A549 (cell line): ENCODE data around the gene YPEL4. TPM values are rescaled to one million over a fixed set of nuclear protein-coding genes. Genes with fewer than 3 reads are reported as not detected.
A peak's percentile ranks its signal among the peaks of the same experiment; 100 is the strongest.

Experiments used
- ATAC-seq, 2 experiments: fragments of 200-7000 bp in 1 of 2; fragments of >200 bp in 1 of 2; cut with Nextera tagmentation in 1 of 2; cut with Tn5 transposase in 1 of 2; 3 replicates each; pipeline versions ENCODE4 v1.8.0 to v1.9.1; 2018 to 2020; ENCODE audit warnings: mild to moderate bottlenecking in 1 of 2, moderate library complexity in 1 of 2
- CTCF ChIA-PET: fragments of 300-600 bp; sonication (Branson Sonifier 250); formaldehyde crosslinking; extraction: SDS; loops from one replicate; lab custom pipeline; 2021; ENCODE audit warnings: antibody characterized with exemption, inconsistent platforms; lab: Yijun Ruan, JAX
- POLR2A ChIA-PET: fragments of 350-600 bp; formaldehyde crosslinking; extraction: SDS; loops from one replicate; lab custom pipeline; 2021; ENCODE audit warnings: antibody characterized with exemption, inconsistent platforms; lab: Yijun Ruan, JAX
- DNase-seq, 2 experiments: peaks; one replicate each; pipeline versions ENCODE4 v3.0.0 to v3.0.0-alpha.2; 2011 to 2016; ENCODE audit warnings: low read depth in 1 of 2, low spot score in 1 of 2
- FAIRE-seq: peaks from 2 replicates; lab custom pipeline; 2011; peaks lifted over from hg19 to GRCh38; lab: Jason Lieb, UNC
- H3K27ac ChIP-seq, 2 experiments: fragments of >200 bp; sonication (Bioruptor Twin); formaldehyde crosslinking; 3 replicates each; pipeline ENCODE4 v1.5.1; 2016 to 2017
- H3K4me1 ChIP-seq: fragments of >200 bp; sonication (Bioruptor Twin); formaldehyde crosslinking; 3 replicates; pipeline ENCODE4 v1.6.1; 2016
- H3K4me2 ChIP-seq: fragments of >200 bp; sonication (Bioruptor Twin); formaldehyde crosslinking; 3 replicates; pipeline ENCODE4 v1.6.1; 2016
- H3K4me3 ChIP-seq: fragments of >200 bp; sonication (Bioruptor Twin); formaldehyde crosslinking; 3 replicates; pipeline ENCODE4 v1.5.1; 2016
- H3K9me3 ChIP-seq: fragments of >200 bp; sonication (Bioruptor Twin); formaldehyde crosslinking; 3 replicates; pipeline ENCODE4 v1.6.1; 2016
- BHLHE40 ChIP-seq: IDR thresholded peaks from 2 replicates; pipeline ENCODE4 v1.6.1; 2012; ENCODE audit warnings: low read depth, low read length, inconsistent platforms
- CHD4 ChIP-seq: fragments of 200-600 bp; sonication (generic); IDR thresholded peaks from 2 replicates; pipeline ENCODE4 v1.6.1; 2016; ENCODE audit warnings: antibody characterized with exemption, mild to moderate bottlenecking, borderline replicate concordance
- CTCF ChIP-seq: fragments of >200 bp; sonication (Bioruptor Twin); formaldehyde crosslinking; IDR thresholded peaks from 3 replicates; pipeline ENCODE4 v1.5.1; 2016
- EHF ChIP-seq: fragments of 250-450 bp; sonication (Bioruptor Pico); IDR thresholded peaks from 2 replicates; pipeline ENCODE4 v1.5.0; 2020; ENCODE audit warnings: mild to moderate bottlenecking
- EHMT2 ChIP-seq: fragments of 200-600 bp; sonication (generic); IDR thresholded peaks from 2 replicates; pipeline ENCODE4 v1.6.1; 2016; ENCODE audit warnings: antibody characterized with exemption, low read depth, mild to moderate bottlenecking, moderate library complexity
- ELK1 ChIP-seq: fragments of 150-350 bp; IDR thresholded peaks from 2 replicates; pipeline ENCODE4 v1.6.1; 2014; ENCODE audit warnings: low read depth, mild to moderate bottlenecking, low read length
- EP300 ChIP-seq, 2 experiments: fragments of >200 bp; sonication (Bioruptor Twin); formaldehyde crosslinking; IDR thresholded peaks; 2 replicates in 1 of 2; 3 replicates in 1 of 2; pipeline ENCODE4 v1.6.1; 2016 to 2017
- ESRRA ChIP-seq: fragments of 150-350 bp; IDR thresholded peaks from 2 replicates; pipeline ENCODE4 v1.6.1; 2014; ENCODE audit warnings: mild to moderate bottlenecking, low read length, borderline replicate concordance
- GATA3 ChIP-seq: IDR thresholded peaks from 2 replicates; pipeline ENCODE4 v1.6.1; 2012; ENCODE audit warnings: borderline replicate concordance
- HES2 ChIP-seq: fragments of >200 bp; sonication (Bioruptor Twin); formaldehyde crosslinking; IDR thresholded peaks from 2 replicates; pipeline ENCODE4 v1.6.1; 2016
- JUN ChIP-seq, 2 experiments: fragments of >200 bp; sonication (Bioruptor Twin); formaldehyde crosslinking; IDR thresholded peaks; 2 replicates in 1 of 2; 3 replicates in 1 of 2; pipeline ENCODE4 v1.6.1; 2016 to 2017
- NPAS2 ChIP-seq: fragments of 250-450 bp; sonication (Bioruptor Pico); IDR thresholded peaks from 2 replicates; pipeline ENCODE4 v1.8.0; 2022; ENCODE audit warnings: mild to moderate bottlenecking, moderate library complexity, borderline replicate concordance
- PHF8 ChIP-seq: fragments of 200-600 bp; sonication (generic); IDR thresholded peaks from 2 replicates; pipeline ENCODE4 v1.6.1; 2016; ENCODE audit warnings: low read depth, mild to moderate bottlenecking, antibody characterized with exemption, moderate library complexity, borderline replicate concordance
- POLR2A ChIP-seq: IDR thresholded peaks from 2 replicates; pipeline ENCODE4 v1.6.1; 2012; ENCODE audit warnings: mild to moderate bottlenecking, low read length
- RAD21 ChIP-seq, 2 experiments: fragments of >200 bp in 1 of 2; sonication (Bioruptor Twin) in 1 of 2; formaldehyde crosslinking in 1 of 2; IDR thresholded peaks in 1 of 2; conservative IDR thresholded peaks in 1 of 2; 2 replicates in 1 of 2; 3 replicates in 1 of 2; pipeline ENCODE4 v1.6.1; 2012 to 2018; ENCODE audit warnings: inconsistent platforms in 1 of 2
- REST ChIP-seq: fragments of 200-600 bp; sonication (generic); IDR thresholded peaks from 2 replicates; pipeline ENCODE4 v1.6.1; 2016; ENCODE audit warnings: antibody characterized with exemption, mild to moderate bottlenecking, moderate library complexity
- RFX5 ChIP-seq: fragments of 450-650 bp; IDR thresholded peaks from 2 replicates; pipeline ENCODE4 v1.7.1; 2014; ENCODE audit warnings: antibody characterized with exemption, mild to moderate bottlenecking, moderate library complexity
- SMC3 ChIP-seq: fragments of >200 bp; sonication (Bioruptor Twin); formaldehyde crosslinking; IDR thresholded peaks from 3 replicates; pipeline ENCODE4 v1.6.1; 2018; ENCODE audit warnings: inconsistent platforms
- SREBF2 ChIP-seq: fragments of 450-650 bp; IDR thresholded peaks from 2 replicates; pipeline ENCODE4 v1.6.1; 2014; ENCODE audit warnings: mild to moderate bottlenecking, moderate library complexity
- TFCP2L1 ChIP-seq: fragments of 250-450 bp; sonication (Bioruptor Pico); IDR thresholded peaks from 2 replicates; pipeline ENCODE4 v1.5.0; 2021; ENCODE audit warnings: mild to moderate bottlenecking
- TP53 ChIP-seq: fragments of 250-450 bp; sonication (Bioruptor Pico); IDR thresholded peaks from 2 replicates; pipeline ENCODE4 v1.5.0; 2021; ENCODE audit warnings: mild to moderate bottlenecking, moderate library complexity
- ZFP36 ChIP-seq: fragments of 450-650 bp; IDR thresholded peaks from 2 replicates; pipeline ENCODE4 v1.6.1; 2014; ENCODE audit warnings: borderline replicate concordance; ENCODE audit not compliant: partially characterized antibody
- ZNF302 ChIP-seq: fragments of 250-450 bp; sonication (Bioruptor Pico); IDR thresholded peaks from 2 replicates; pipeline ENCODE4 v1.9.0; 2021; ENCODE audit warnings: inconsistent platforms, mild to moderate bottlenecking, moderate library complexity
- WGBS: methylation state at CpG from one replicate; pipeline ENCODE4 v1.1.6; 2017; ENCODE audit errors: missing lambda C conversion rate; 5-methylcytosine and 5-hydroxymethylcytosine counted together
- polyA plus RNA-seq, 4 experiments: library from polyadenylated mRNA; depleted of rRNA in 3 of 4; stranded (reverse); fragments of >200 nt; fragmentation: RNase III in 1 of 4; extraction: RNeasy Plus Mini Kit Qiagen cat#74134 plus additional on column Dnase treatment in 1 of 4; gene quantifications; 2 replicates in 3 of 4; 3 replicates in 1 of 4; pipeline ENCODE4 v1.2.3, GENCODE V29; 2011 to 2017

YPEL4 gene
- polyA plus RNA-seq, 2 of the 4 experiments (the other 2 are of a cell fraction) = 0.04 to 0.06 TPM

GRCh38 chr11:57651408-57651807 is 1.7 kb upstream of the YPEL4 start:
- CTCF ChIA-PET = interaction anchor here (0.7 to 3.8 kb wide), 5 partner anchors 10 to 194 kb away, joined by 3 to 21 read pairs (median 6); partner anchors contain the start of gene UBE2L6
- no peak for TF ChIP-seq NPAS2
- TF ChIP-seq POLR2A = no peak
- no peak for TF ChIP-seq EHMT2
- no peak for TF ChIP-seq HES2
- TF ChIP-seq ELK1 = no peak
- TF ChIP-seq BHLHE40 = no peak
- 74% methylated on average over 7 of the region's 7 CpGs for WGBS
- no peak for ATAC-seq
- POLR2A ChIA-PET = no interaction called here
- FAIRE-seq = no peak
- Histone ChIP-seq H3K4me1 (peaks cover 19% of the 10 kb centered on the region), H3K27ac (no peak overlapping the region), H3K4me2 (no peak overlapping the region), H3K9me3 (no peaks in the 10 kb centered on the region), H3K4me3 (no peak overlapping the region)
- DNase-seq = no peak

- Histone ChIP-seq H3K9me3 (no peaks in the 10 kb centered on the region), H3K4me1 (peaks cover 18% of the 10 kb centered on the region), H3K4me3 (no peak overlapping the region), H3K4me2 (no peak overlapping the region), H3K27ac (no peak overlapping the region)
- ChIA-PET POLR2A (interaction anchor here (0.6 kb wide), 1 partner anchor 62 kb away, joined by 5 read pairs; the partner anchor contains the start of gene TMX2), CTCF (interaction anchor here (0.5 to 1.5 kb wide), 3 partner anchors 11 to 193 kb away, joined by 3 to 6 read pairs (median 4); no protein-coding TSS in a partner anchor)
- TF ChIP-seq BHLHE40 (no peak), CHD4 (no peak), EHF (CRISPR knock-in tag) (no peak), SREBF2 (no peak)
- ATAC-seq (no peak), DNase-seq (no peak), FAIRE-seq (no peak)
- WGBS = 95% methylated on average over 5 of the region's 5 CpGs
Measured at GRCh38 chr11:57650739-57651090, 1.0 kb upstream of the YPEL4 start.

GRCh38 chr11:57648801-57649735 is 644 bp downstream of the YPEL4 start:
- Histone ChIP-seq H3K4me1 (peaks cover 24% of the 10 kb centered on the region), H3K4me2 (peak overlapping the region; percentile 84), H3K27ac (peak overlapping the region in 1 of 2 experiments; percentile 71; a peak in 3 of 6 replicates), H3K9me3 (no peaks in the 10 kb centered on the region), H3K4me3 (peak overlapping the region; percentile 35)
- DNase-seq (no peak), FAIRE-seq (no peak), ATAC-seq (peak; percentile 14 to 40; a peak in 5 of 6 replicates)
- ChIA-PET CTCF (interaction anchor here (0.7 to 11.7 kb wide), 6 partner anchors 7 to 306 kb away, joined by 3 to 318 read pairs (median 6); partner anchors contain the start of gene UBE2L6), POLR2A (interaction anchor here (0.5 kb wide), 1 partner anchor 53 kb away, joined by 3 read pairs; no protein-coding TSS in a partner anchor)
- 7% methylated on average over 23 of the region's 23 CpGs for WGBS
- TF ChIP-seq POLR2A = peak; percentile 5; the same call in 1 of the 2 replicates
- TF ChIP-seq PHF8 = no peak
- TF ChIP-seq RFX5 = no peak
- no peak for TF ChIP-seq RAD21 (conservative IDR thresholded peaks at IDR 0.05 in 1 of 2, IDR thresholded peaks at IDR 0.05 in 1 of 2)
- TF ChIP-seq EP300 (IDR thresholded peaks at IDR 0.05) = no peak
- no peak for TF ChIP-seq CTCF
- TF ChIP-seq ESRRA = no peak
- TF ChIP-seq ZNF302 (CRISPR knock-in tag) = no peak
- no peak for TF ChIP-seq REST
- 0 out of 2 replicates have a peak, but pooled peaks have one; percentile 29 for TF ChIP-seq TFCP2L1 (CRISPR knock-in tag)
- TF ChIP-seq SREBF2 = no peak
- TF ChIP-seq TP53 (CRISPR knock-in tag) = no peak
- TF ChIP-seq GATA3 = 0 out of 2 replicates have a peak, but pooled peaks have one; percentile 19
- TF ChIP-seq JUN (IDR thresholded peaks at IDR 0.05) = no peak; a peak in 1 of 5 replicates
- no peak for TF ChIP-seq HES2
- no peak for TF ChIP-seq ZFP36
- no peak for TF ChIP-seq SMC3
